ENCODE data around the gene RHBDD2. TPM values are rescaled to one million over a fixed set of nuclear protein-coding genes. Genes with fewer than 3 reads are reported as not detected.

Gene RHBDD2
- total and polyA plus RNA-seq, 2 donors (not counting 1 experiment from before 2014, with no cell fraction given): 31.6 to 44.3 TPM

GRCh38 chr7:75884476-75884875, 5.6 kb downstream of the RHBDD2 start:
- no peak overlapping the region for H2AFZ ChIP-seq (ENCODE audit: insufficient read depth, low read depth, low read length, poor library complexity, severe bottlenecking)
- no peak overlapping the region for H3K4me3 Mint-ChIP-seq
- DNase-seq (no peak), ATAC-seq (ENCODE audit: low read depth) (no peak)
- no peak overlapping the region for H3K4me2 ChIP-seq (replicated peaks; ENCODE audit: low read depth, low read length, poor library complexity, severe bottlenecking)
- no peaks in the 10 kb centered on the region for H3K27me3 ChIP-seq (replicated peaks in 1 of 4; ENCODE audit: control extremely low read depth in 1 of 4, control insufficient read depth in 3 of 4, insufficient read depth in 4 of 4, low read length in 3 of 4)
- peaks cover 9 to 10% of the 10 kb centered on the region in 2 donors for H3K4me1 ChIP-seq (ENCODE audit: control insufficient read depth in 2 of 2, insufficient read depth in 2 of 2, low read length in 2 of 2)
- peaks cover 14% of the 10 kb centered on the region for H3K4me1 Mint-ChIP-seq
- no peak overlapping the region for H3K4me3 ChIP-seq (ENCODE audit: control extremely low read depth in 1 of 5, extremely low read depth in 1 of 5, insufficient read depth in 1 of 5, low read depth in 2 of 5, low read length in 4 of 5)
- H3K9me3 ChIP-seq (ENCODE audit: control extremely low read depth in 1 of 3, control insufficient read depth in 2 of 3, insufficient read depth in 1 of 3, low read length in 2 of 3): no peaks in the 10 kb centered on the region
- POLR2A ChIA-PET: no interaction called here
- no peaks in the 10 kb centered on the region for H3K27me3 Mint-ChIP-seq
- H3K79me2 ChIP-seq (ENCODE audit: control insufficient read depth, insufficient read depth, low read length): peaks cover 32% of the 10 kb centered on the region
- peaks cover 0 to 61% of the 10 kb centered on the region in 2 experiments for H3K36me3 ChIP-seq (replicated peaks in 1 of 2; ENCODE audit: control extremely low read depth in 1 of 2, control insufficient read depth in 1 of 2, extremely low read depth in 1 of 2, insufficient read depth in 2 of 2, low read length in 1 of 2)
- peaks cover 6% of the 10 kb centered on the region for H4K20me1 ChIP-seq (ENCODE audit: control insufficient read depth, insufficient read depth, low read length, poor library complexity, severe bottlenecking)
- no peak overlapping the region for H3K27ac Mint-ChIP-seq
- intact Hi-C loops (cut with micrococcal nuclease): no loop called here
- no peak overlapping the region for H3K27ac ChIP-seq (ENCODE audit: low read length in 2 of 2)
- H3K9ac ChIP-seq (ENCODE audit: low read length): no peak overlapping the region
- no peaks in the 10 kb centered on the region for H3K9me3 Mint-ChIP-seq (ENCODE audit: insufficient read depth)
- CTCF ChIA-PET: no interaction called here
- WGBS (ENCODE audit: insufficient coverage): 100% methylated on average over 5 of the region's 5 CpGs
- TF ChIP-seq CTCF (IDR thresholded peaks at IDR 0.05) (no peak), EZH2 (IDR thresholded peaks at IDR 0.05; ENCODE audit: borderline replicate concordance, insufficient read depth, low read depth, low read length, poor library complexity, severe bottlenecking) (no peak)

DNA sequence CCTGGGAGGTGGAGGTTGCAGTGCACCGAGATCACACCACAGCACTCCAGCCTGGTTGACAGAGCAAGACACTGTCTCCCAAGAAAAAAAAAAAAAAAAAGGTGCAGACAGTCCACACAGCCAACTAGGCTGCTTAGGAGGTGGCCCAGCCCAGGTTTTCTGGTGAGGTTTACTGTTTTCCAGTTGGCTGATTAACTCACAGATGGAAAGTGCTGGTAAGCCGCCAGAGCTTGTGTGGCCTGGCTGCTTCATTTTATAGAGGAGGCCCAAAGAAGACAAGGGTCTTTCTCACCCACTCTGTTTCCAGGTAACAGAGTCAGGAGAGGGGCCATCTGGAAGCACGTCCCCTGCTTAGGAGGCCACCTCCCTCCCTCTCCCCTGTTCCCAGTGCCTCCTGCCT, 6.2 kb downstream of the RHBDD2 start:
- peaks cover 0 to 62% of the 10 kb centered on the region in 2 experiments for H3K36me3 ChIP-seq (replicated peaks in 1 of 2; ENCODE audit: control extremely low read depth in 1 of 2, control insufficient read depth in 1 of 2, extremely low read depth in 1 of 2, insufficient read depth in 2 of 2, low read length in 1 of 2)
- intact Hi-C loops (cut with micrococcal nuclease): no loop called here
- H2AFZ ChIP-seq (ENCODE audit: insufficient read depth, low read depth, low read length, poor library complexity, severe bottlenecking): no peak overlapping the region
- H3K4me2 ChIP-seq (replicated peaks; ENCODE audit: low read depth, low read length, poor library complexity, severe bottlenecking): no peak overlapping the region
- Mint-ChIP-seq H3K27ac (no peak overlapping the region), H3K4me3 (no peak overlapping the region), H3K27me3 (no peaks in the 10 kb centered on the region), H3K4me1 (peaks cover 8% of the 10 kb centered on the region), H3K9me3 (ENCODE audit: insufficient read depth) (no peaks in the 10 kb centered on the region)
- H3K79me2 ChIP-seq (ENCODE audit: control insufficient read depth, insufficient read depth, low read length): peaks cover 26% of the 10 kb centered on the region
- DNase-seq (no peak), ATAC-seq (ENCODE audit: low read depth) (no peak)
- CTCF ChIA-PET: interaction anchor here (0.7 to 0.8 kb wide), 2 partner anchors 19 to 24 kb away, joined by 3 to 6 read pairs; no protein-coding TSS in a partner anchor
- TF ChIP-seq EZH2 (IDR thresholded peaks at IDR 0.05; ENCODE audit: borderline replicate concordance, insufficient read depth, low read depth, low read length, poor library complexity, severe bottlenecking) (no peak), CTCF (IDR thresholded peaks at IDR 0.05) (no peak)
- H4K20me1 ChIP-seq (ENCODE audit: control insufficient read depth, insufficient read depth, low read length, poor library complexity, severe bottlenecking): peaks cover 6% of the 10 kb centered on the region
- H3K27ac ChIP-seq (ENCODE audit: low read length in 2 of 2): no peak overlapping the region
- no peaks in the 10 kb centered on the region for H3K27me3 ChIP-seq (replicated peaks in 1 of 4; ENCODE audit: control extremely low read depth in 1 of 4, control insufficient read depth in 3 of 4, insufficient read depth in 4 of 4, low read length in 3 of 4)
- H3K9me3 ChIP-seq (ENCODE audit: control extremely low read depth in 1 of 3, control insufficient read depth in 2 of 3, insufficient read depth in 1 of 3, low read length in 2 of 3): no peaks in the 10 kb centered on the region
- no peak overlapping the region for H3K4me3 ChIP-seq (ENCODE audit: control extremely low read depth in 1 of 5, extremely low read depth in 1 of 5, insufficient read depth in 1 of 5, low read depth in 2 of 5, low read length in 4 of 5)
- no peak overlapping the region for H3K9ac ChIP-seq (ENCODE audit: low read length)
- WGBS (ENCODE audit: insufficient coverage): 100% methylated on average over 2 of the region's 3 CpGs
- H3K4me1 ChIP-seq (ENCODE audit: control insufficient read depth in 2 of 2, insufficient read depth in 2 of 2, low read length in 2 of 2): peaks cover 4% of the 10 kb centered on the region in 2 donors
- POLR2A ChIA-PET: no interaction called here
